Breast epithelium (tissue), 4 donors: Measurements from ENCODE around the gene CACNB3. TPM values are rescaled to one million over a fixed set of nuclear protein-coding genes. Genes with fewer than 3 reads are reported as not detected.

Experiments
- DNase-seq, 2 donors: peaks; one replicate each; pipeline ENCODE4 v3.0.0-alpha.2; 2019; ENCODE audit warnings: low spot score in 2 of 2
- H3K27ac ChIP-seq, 2 donors: fragments of 200-600 bp; sonication (generic) in 1 of 2; one replicate each; pipeline ENCODE4 v1.5.1; 2016 to 2019; ENCODE audit warnings: mild to moderate bottlenecking in 1 of 2
- H3K27me3 ChIP-seq, 2 donors: fragments of 200-600 bp; sonication (generic) in 1 of 2; one replicate each; pipeline versions ENCODE4 v1.5.1 to v1.6.0; 2017 to 2019; ENCODE audit warnings: control low read depth in 1 of 2, mild to moderate bottlenecking in 1 of 2
- H3K36me3 ChIP-seq: fragments of 200-600 bp; one replicate; pipeline ENCODE4 v1.5.1; 2019
- H3K4me1 ChIP-seq, 2 donors: fragments of 200-600 bp; sonication (generic); one replicate each; pipeline ENCODE4 v1.5.1; 2016 to 2019; ENCODE audit warnings: control low read depth in 1 of 2
- H3K4me3 ChIP-seq, 3 donors: fragments of 200-600 bp; sonication (generic); 1 replicate in 2 of 3; 2 replicates in 1 of 3; pipeline ENCODE4 v1.5.1; 2016 to 2019; ENCODE audit warnings: mild to moderate bottlenecking in 3 of 3, moderate library complexity in 2 of 3
- H3K9me3 ChIP-seq, 2 donors: fragments of 200-600 bp; sonication (generic) in 1 of 2; one replicate each; pipeline ENCODE4 v1.5.1; 2016 to 2019; ENCODE audit warnings: control low read depth in 1 of 2
- CTCF ChIP-seq, 3 donors: fragments of 450-650 bp; IDR thresholded peaks; one replicate each; pipeline ENCODE4 v1.5.1; 2016 to 2017; ENCODE audit warnings: antibody characterized with exemption in 3 of 3, mild to moderate bottlenecking in 3 of 3, moderate library complexity in 3 of 3
- POLR2A ChIP-seq: fragments of 450-650 bp; IDR thresholded peaks from one replicate; pipeline ENCODE4 v1.6.1; 2016; ENCODE audit warnings: antibody characterized with exemption, mild to moderate bottlenecking, moderate library complexity
- POLR2AphosphoS5 ChIP-seq, 3 donors: sonication (generic); formaldehyde crosslinking; IDR thresholded peaks; one replicate each; pipeline ENCODE4 v1.6.1; 2017; ENCODE audit warnings: antibody characterized with exemption in 3 of 3
- intact Hi-C: fragments of 100-400 bp; cut with DNase I; formaldehyde crosslinking; loops from one replicate; pipeline ENCODE4 v1.15.1; 2023; ENCODE audit warnings: low total_unique reads
- total RNA-seq, 3 donors: library from RNA; depleted of rRNA; stranded (reverse); fragments of >200 nt; gene quantifications; one replicate each; pipeline ENCODE4 v1.1.0, GENCODE V29; 2016

CACNB3 gene
- total RNA-seq, 3 donors from 2014 or later = 4.0 to 17.0 (median 10.8) TPM

GRCh38 chr12:48807981-48808380 is 10.3 kb upstream of the CACNB3 start:
- no peak overlapping the region for H3K4me3 ChIP-seq
- no peak for DNase-seq
- H3K27ac ChIP-seq = no peak overlapping the region
- TF ChIP-seq POLR2A (no peak), CTCF (IDR thresholded peaks at IDR 0.05) (no peak), POLR2AphosphoS5 (IDR thresholded peaks at IDR 0.05) (no peak)
- H3K27me3 ChIP-seq = no peaks in the 10 kb centered on the region
- intact Hi-C loops = no loop called here
- H3K4me1 ChIP-seq = peaks cover 0 to 3% of the 10 kb centered on the region in 2 donors
- no peaks in the 10 kb centered on the region for H3K9me3 ChIP-seq
- H3K36me3 ChIP-seq = no peaks in the 10 kb centered on the region

- no peak overlapping the region for H3K4me3 ChIP-seq
- no peak for DNase-seq
- peak overlapping the region; percentile 34 to 88 for H3K27ac ChIP-seq
- no peaks in the 10 kb centered on the region for H3K36me3 ChIP-seq
- intact Hi-C loops = no loop called here
- no peaks in the 10 kb centered on the region for H3K9me3 ChIP-seq
- H3K4me1 ChIP-seq = peaks cover 4 to 6% of the 10 kb centered on the region in 2 donors
- no peaks in the 10 kb centered on the region for H3K27me3 ChIP-seq
- TF ChIP-seq POLR2A = no peak
- TF ChIP-seq POLR2AphosphoS5 (IDR thresholded peaks at IDR 0.05) = no peak
- no peak for TF ChIP-seq CTCF (IDR thresholded peaks at IDR 0.05)
These were observed 7.3 kb upstream of the CACNB3 start for GRCh38 chr12:48810903-48811431.

- TF ChIP-seq CTCF (IDR thresholded peaks at IDR 0.05) (no peak), POLR2A (no peak), POLR2AphosphoS5 (IDR thresholded peaks at IDR 0.05) (no peak)
- Histone ChIP-seq H3K9me3 (no peaks in the 10 kb centered on the region), H3K27ac (peak overlapping the region; percentile 34 to 88), H3K4me3 (no peak overlapping the region), H3K4me1 (peaks cover 8% of the 10 kb centered on the region in 2 donors), H3K27me3 (no peaks in the 10 kb centered on the region), H3K36me3 (no peaks in the 10 kb centered on the region)
- DNase-seq = no peak
- intact Hi-C loops = no loop called here
These were observed 6.7 kb upstream of the CACNB3 start for GRCh38 chr12:48811437-48812090.

GRCh38 chr12:48812389-48812788 is 5.9 kb upstream of the CACNB3 start:
- DNase-seq = no peak
- intact Hi-C loops = no loop called here
- Histone ChIP-seq H3K36me3 (no peaks in the 10 kb centered on the region), H3K27ac (peak overlapping the region in 1 of 2 donors; percentile 88), H3K9me3 (no peaks in the 10 kb centered on the region), H3K27me3 (no peaks in the 10 kb centered on the region), H3K4me3 (no peak overlapping the region), H3K4me1 (peaks cover 8% of the 10 kb centered on the region in 2 donors)
- no peak for TF ChIP-seq POLR2AphosphoS5 (IDR thresholded peaks at IDR 0.05)
- no peak for TF ChIP-seq CTCF (IDR thresholded peaks at IDR 0.05)
- TF ChIP-seq POLR2A = no peak

GRCh38 chr12:48813465-48814261 is 4.6 kb upstream of the CACNB3 start:
- H3K36me3 ChIP-seq = no peaks in the 10 kb centered on the region
- H3K4me1 ChIP-seq = peaks cover 8% of the 10 kb centered on the region in 2 donors
- H3K27me3 ChIP-seq = no peaks in the 10 kb centered on the region
- peak overlapping the region; percentile 77 to 98 (median 85) for H3K4me3 ChIP-seq
- H3K27ac ChIP-seq = peak overlapping the region; percentile 77 to 95
- DNase-seq = no peak
- TF ChIP-seq POLR2AphosphoS5 (IDR thresholded peaks at IDR 0.05) (no peak), CTCF (IDR thresholded peaks at IDR 0.05) (no peak), POLR2A (no peak)
- H3K9me3 ChIP-seq = no peaks in the 10 kb centered on the region
- intact Hi-C loops = no loop called here
